Spinal cord (tissue), 9 donors: Measurements from ENCODE around the gene C17orf114.
A peak's percentile ranks its signal among the peaks of the same experiment; 100 is the strongest.

ENCODE experiments used
- DNase-seq, 6 donors: peaks; one replicate each; pipeline versions ENCODE4 v3.0.0 to v3.0.0-alpha.2; 2013 to 2015; ENCODE audit warnings: low spot score in 6 of 6, low read depth in 4 of 6
- H3K27ac ChIP-seq: one replicate; pipeline ENCODE4 v1.5.1; 2013; ENCODE audit warnings: low read depth, low read length, control low read depth
- H3K27me3 ChIP-seq: one replicate; pipeline ENCODE4 v1.6.1; 2013; ENCODE audit warnings: low read length; ENCODE audit not compliant: control insufficient read depth, insufficient read depth
- H3K36me3 ChIP-seq: one replicate; pipeline ENCODE4 v1.6.1; 2013; ENCODE audit warnings: low read length; ENCODE audit not compliant: control insufficient read depth, insufficient read depth
- H3K4me1 ChIP-seq: one replicate; pipeline ENCODE4 v1.6.1; 2013; ENCODE audit warnings: low read length; ENCODE audit not compliant: control insufficient read depth, insufficient read depth
- H3K4me3 ChIP-seq: one replicate; pipeline ENCODE4 v1.5.1; 2013; ENCODE audit warnings: low read depth, low read length, control low read depth
- H3K9me3 ChIP-seq: one replicate; pipeline ENCODE4 v1.6.1; 2013; ENCODE audit warnings: low read length; ENCODE audit not compliant: control insufficient read depth, insufficient read depth
- WGBS: methylation state at CpG from one replicate; pipeline ENCODE4 v1.1.5; 2013; ENCODE audit warnings: missing lambda C conversion rate; ENCODE audit not compliant: insufficient coverage; 5-methylcytosine and 5-hydroxymethylcytosine counted together
- donor health status: healthy.

Gene C17orf114

DNA sequence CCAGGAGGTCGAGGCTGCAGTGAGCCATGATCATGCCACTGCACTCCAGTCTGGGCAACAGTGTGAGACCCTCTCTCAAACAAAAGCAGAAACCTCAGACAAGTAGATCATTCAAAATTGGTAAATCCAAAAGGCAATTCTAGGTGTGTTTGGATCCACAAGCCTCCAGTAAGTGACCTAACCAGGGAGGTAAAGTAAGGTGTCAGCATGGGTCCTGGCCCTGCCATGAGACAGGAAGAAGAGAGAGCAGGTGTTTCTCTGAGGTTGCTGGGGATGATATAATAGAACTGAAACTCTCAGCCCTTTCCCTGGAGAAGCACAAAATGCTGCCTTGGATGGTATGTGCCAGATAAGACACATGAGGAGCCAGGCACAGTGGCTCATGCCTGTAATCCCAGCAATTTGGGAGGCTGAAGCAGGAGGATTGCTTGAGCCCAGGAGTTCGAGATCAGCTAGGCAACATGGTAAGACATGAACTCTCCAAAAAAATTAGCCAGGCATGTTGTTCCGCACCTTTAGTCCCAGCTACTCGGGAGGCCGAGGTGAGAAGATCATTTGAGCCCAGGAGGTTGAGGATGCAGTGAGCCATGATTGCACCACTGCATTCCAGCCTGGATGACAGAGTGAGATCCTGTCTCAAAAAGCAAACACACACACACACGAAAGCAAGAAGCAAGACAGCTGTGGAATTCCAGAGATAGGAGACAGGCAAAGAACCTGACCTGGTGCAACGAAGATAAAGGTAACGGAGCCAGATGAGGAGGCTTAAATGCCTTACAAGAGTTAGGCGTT lies 24.0 kb downstream of the C17orf114 start:
- DNase-seq: no peak
- WGBS: 84% methylated on average over 7 of the region's 9 CpGs
- no peaks in the 10 kb centered on the region for H3K36me3 ChIP-seq
- H3K4me1 ChIP-seq: no peaks in the 10 kb centered on the region
- peaks cover 24% of the 10 kb centered on the region for H3K27me3 ChIP-seq
- no peak overlapping the region for H3K27ac ChIP-seq
- no peak overlapping the region for H3K4me3 ChIP-seq
- no peaks in the 10 kb centered on the region for H3K9me3 ChIP-seq

DNA sequence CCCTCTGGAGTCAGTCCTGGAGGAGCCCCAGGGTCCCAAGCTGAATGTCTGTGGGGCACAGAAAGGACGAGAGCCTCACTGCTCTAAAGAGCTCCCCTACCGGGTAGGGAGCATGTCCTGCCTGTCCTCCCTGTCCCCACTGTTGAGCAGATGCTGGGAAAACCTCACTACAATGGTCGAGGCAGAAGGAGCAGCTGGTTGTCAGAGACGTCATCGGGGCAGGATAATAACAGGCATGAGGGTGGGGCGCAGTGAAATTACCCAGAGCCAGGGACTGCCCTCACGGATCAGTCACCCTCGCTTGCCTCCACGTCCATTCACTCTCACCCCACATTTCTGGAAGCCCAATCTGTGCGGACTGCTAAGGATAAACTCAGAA lies 29.9 kb downstream of the C17orf114 start:
- no peak for DNase-seq
- Histone ChIP-seq H3K4me1 (peaks cover 10% of the 10 kb centered on the region), H3K27me3 (peaks cover 3% of the 10 kb centered on the region), H3K9me3 (no peaks in the 10 kb centered on the region), H3K4me3 (no peak overlapping the region), H3K27ac (no peak overlapping the region), H3K36me3 (no peaks in the 10 kb centered on the region)
- 15% methylated on average over 5 of the region's 10 CpGs for WGBS

DNA sequence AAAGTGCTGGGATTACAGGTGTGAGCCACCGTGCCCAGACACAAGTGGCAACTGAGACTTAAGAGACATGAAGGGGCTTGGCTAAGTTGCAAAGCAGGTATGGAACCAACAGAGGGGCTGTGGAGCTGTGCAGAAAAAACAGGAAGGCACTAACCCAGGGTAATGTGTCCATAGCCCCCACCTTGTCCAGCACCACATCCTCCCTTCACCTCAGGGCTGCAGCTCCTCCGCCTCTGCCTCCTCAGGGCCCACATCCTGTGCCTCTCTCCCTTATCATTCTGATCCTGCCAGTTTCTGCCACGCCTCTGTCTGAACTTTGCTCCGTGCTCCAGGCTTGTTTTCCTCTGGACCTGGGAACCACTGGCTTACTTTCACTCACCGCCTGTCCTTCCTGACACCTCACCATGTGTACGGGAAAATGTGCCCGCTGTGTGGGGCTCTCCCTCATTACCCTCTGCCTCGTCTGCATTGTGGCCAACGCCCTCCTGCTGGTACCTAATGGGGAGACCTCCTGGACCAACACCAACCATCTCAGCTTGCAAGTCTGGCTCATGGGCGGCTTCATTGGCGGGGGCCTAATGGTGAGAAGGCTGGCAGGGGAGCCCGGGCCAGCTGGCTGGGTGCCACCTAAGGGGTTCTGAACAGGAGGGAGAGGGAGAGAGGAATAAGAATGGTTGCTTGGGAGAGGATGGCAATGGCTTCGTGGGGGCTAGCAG lies 30.5 kb downstream of the C17orf114 start, which contains the start of gene TM4SF5:
TSS of gene TM4SF5 (plus strand) at position 368 of the 716 bp plus-strand sequence. CDS start at position 405, 37 bp downstream.
- H3K4me3 ChIP-seq: no peak within 1 kb of the TSS

DNA sequence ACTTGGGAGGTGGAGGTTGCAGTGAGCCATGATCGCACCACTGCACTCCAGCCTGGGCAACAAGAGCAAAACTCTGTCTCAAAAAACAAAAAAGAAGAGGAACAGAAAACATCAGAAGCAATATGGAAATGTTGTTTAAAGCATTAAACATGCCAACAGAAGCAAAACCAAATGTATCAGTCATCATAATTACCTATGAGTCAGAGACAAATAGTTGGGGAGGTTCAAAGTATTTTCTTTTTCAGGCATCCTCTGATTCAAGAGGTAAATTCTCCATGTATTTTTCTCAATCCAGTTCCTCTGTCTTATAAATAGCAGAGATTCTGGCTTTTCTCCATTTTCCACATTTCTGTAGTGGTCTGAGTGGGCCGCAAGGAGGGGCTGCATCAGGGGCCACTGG lies 32.5 kb downstream of the C17orf114 start:
- WGBS: 100% methylated on average over 1 of the region's 2 CpGs
- no peak for DNase-seq
- H3K27ac ChIP-seq: no peak overlapping the region
- peaks cover 3% of the 10 kb centered on the region for H3K27me3 ChIP-seq
- no peaks in the 10 kb centered on the region for H3K36me3 ChIP-seq
- H3K9me3 ChIP-seq: no peaks in the 10 kb centered on the region
- H3K4me1 ChIP-seq: peaks cover 10% of the 10 kb centered on the region
- H3K4me3 ChIP-seq: no peak overlapping the region

More for the DNA sequence above, 30.5 kb downstream of the C17orf114 start, which contains the start of gene TM4SF5:
- no peak within 1 kb of the TSS for H3K27ac ChIP-seq
- peaks cover 3% of the 10 kb centered on the region for H3K27me3 ChIP-seq
- DNase-seq: peak in 2 of 6 donors; percentile 54 to 81
- no peaks in the 10 kb centered on the region for H3K9me3 ChIP-seq
- 50% methylated on average over 13 of the region's 13 CpGs for WGBS
- peaks cover 10% of the 10 kb centered on the region for H3K4me1 ChIP-seq
- no peaks in the 10 kb centered on the region for H3K36me3 ChIP-seq

DNA sequence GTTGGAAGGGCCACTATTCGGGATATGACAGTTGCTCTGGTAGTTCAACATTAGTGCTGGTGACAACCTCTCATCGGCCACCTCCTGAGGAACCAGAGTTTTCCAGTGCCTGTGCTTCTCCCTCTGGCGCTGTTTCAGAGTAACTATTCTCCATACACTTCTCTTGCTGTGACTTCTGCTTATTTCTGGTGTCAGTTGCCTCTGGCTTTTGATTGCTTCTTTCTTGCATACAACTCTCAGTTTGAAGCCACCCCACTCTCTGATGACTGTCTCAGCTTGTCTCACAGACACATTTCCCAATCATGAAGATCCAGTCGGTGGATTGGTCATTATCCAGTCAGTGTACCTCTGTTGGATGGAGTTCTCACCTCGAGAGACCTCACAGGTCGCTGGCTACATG lies 33.8 kb downstream of the C17orf114 start:
- no peak for DNase-seq
- Histone ChIP-seq H3K27ac (no peak overlapping the region), H3K36me3 (no peaks in the 10 kb centered on the region), H3K27me3 (peaks cover 3% of the 10 kb centered on the region), H3K4me3 (no peak overlapping the region), H3K4me1 (peaks cover 10% of the 10 kb centered on the region), H3K9me3 (no peaks in the 10 kb centered on the region)
- WGBS: 87% methylated on average over 6 of the region's 6 CpGs

DNA sequence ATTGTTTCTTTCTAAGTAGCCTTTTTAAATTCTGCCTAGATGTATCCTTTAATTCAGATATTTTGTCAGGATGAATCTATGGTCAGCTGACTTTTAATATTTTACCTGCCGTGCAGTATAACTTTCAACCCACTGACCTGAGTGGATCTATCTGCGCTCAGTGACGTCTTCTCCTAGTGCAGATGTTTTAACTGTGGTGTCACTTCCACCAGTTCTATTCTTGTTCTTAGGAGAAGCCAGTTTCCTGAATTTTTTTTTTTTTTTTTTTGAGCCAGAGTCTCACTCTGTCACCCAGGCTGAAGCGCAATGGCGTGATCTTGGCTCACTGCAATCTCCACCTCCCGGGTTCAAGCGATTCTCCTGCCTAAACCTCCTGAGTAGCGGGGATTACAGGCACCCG lies 35.4 kb downstream of the C17orf114 start:
- H3K4me1 ChIP-seq: peaks cover 3% of the 10 kb centered on the region
- H3K4me3 ChIP-seq: no peak overlapping the region
- no peaks in the 10 kb centered on the region for H3K9me3 ChIP-seq
- no peak for DNase-seq
- 94% methylated on average over 7 of the region's 9 CpGs for WGBS
- H3K36me3 ChIP-seq: no peaks in the 10 kb centered on the region
- peaks cover 3% of the 10 kb centered on the region for H3K27me3 ChIP-seq
- H3K27ac ChIP-seq: no peak overlapping the region

DNA sequence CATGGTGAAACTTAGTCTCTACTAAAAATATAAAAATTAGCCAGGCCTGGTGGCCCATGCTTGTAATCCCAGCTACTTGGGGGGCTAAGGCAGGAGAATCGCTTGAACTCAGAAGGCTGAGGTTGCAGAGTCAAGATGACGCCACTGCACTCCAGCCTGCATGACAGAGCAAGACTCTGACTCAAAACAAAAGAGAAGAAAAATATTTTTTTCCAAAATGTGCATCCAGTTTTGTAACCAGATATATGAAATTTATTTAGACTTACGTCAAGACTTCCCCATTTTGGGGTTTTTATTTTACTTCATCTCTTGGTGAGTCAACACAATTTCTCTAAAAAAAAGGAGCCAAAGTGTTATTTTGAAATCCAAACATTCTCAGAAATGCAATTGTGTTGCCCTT lies 35.9 kb downstream of the C17orf114 start:
- WGBS: 85% methylated on average over 2 of the region's 3 CpGs

DNA sequence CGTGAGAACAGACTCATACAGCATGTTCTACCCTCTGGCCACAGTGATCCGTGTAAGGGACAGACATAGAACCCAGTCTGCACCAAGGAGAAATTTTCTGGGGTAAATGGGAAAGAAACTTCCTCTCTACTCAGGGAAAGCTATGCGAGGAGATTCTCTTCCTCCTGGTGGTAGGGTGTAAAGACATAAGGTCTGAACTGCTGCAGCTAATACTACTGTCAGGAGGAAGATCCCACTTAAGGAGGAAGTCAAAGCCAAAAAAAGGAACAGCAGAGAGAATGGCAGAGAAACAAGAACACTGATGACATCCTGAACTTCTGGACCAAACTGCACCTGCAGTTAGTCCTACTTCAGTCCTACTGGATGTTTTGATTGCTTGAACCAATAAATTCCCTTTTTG lies 37.5 kb downstream of the C17orf114 start:
- Histone ChIP-seq H3K27ac (no peak overlapping the region), H3K27me3 (peaks cover 3% of the 10 kb centered on the region), H3K4me3 (no peak overlapping the region), H3K9me3 (no peaks in the 10 kb centered on the region), H3K36me3 (no peaks in the 10 kb centered on the region), H3K4me1 (no peaks in the 10 kb centered on the region)
- DNase-seq: no peak
- WGBS: no CpG with 5 or more reads among the region's 3 CpGs

More for the DNA sequence above, 35.9 kb downstream of the C17orf114 start:
- H3K4me1 ChIP-seq: no peaks in the 10 kb centered on the region
- peaks cover 3% of the 10 kb centered on the region for H3K27me3 ChIP-seq
- no peaks in the 10 kb centered on the region for H3K36me3 ChIP-seq
- no peak overlapping the region for H3K27ac ChIP-seq
- no peaks in the 10 kb centered on the region for H3K9me3 ChIP-seq
- no peak overlapping the region for H3K4me3 ChIP-seq
- no peak for DNase-seq

DNA sequence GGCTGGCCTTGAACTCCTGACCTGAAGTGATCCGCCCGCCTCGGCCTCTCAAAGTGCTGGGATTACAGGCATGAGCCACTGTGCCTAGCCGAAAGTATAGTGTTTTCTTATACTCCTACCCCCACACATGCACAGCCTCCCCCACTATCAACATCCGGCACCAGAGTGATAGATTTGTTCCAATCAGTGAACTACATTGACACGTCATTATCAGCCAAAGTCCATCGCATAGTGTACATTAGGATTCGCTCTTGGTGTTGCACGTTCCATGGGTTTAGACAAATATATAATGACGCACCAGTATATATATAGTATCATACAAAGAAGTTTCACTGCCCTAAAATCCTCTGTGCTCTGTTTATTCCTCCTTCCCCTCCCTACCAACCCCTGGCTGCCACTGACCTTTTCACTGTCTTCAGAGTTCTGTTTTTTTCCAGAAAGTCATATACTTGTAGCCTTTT lies 42.3 kb downstream of the C17orf114 start:
- peaks cover 3% of the 10 kb centered on the region for H3K27me3 ChIP-seq
- H3K9me3 ChIP-seq: no peaks in the 10 kb centered on the region
- H3K27ac ChIP-seq: no peak overlapping the region
- H3K4me3 ChIP-seq: no peak overlapping the region
- H3K36me3 ChIP-seq: no peaks in the 10 kb centered on the region
- 90% methylated on average over 4 of the region's 10 CpGs for WGBS
- no peaks in the 10 kb centered on the region for H3K4me1 ChIP-seq
- DNase-seq: no peak
